NCI-H82 treated with DMSO at 0.1 percent for 48 hours (cell line): ENCODE measurements around the gene CLK4.
"Not testable (repeated sequence)": the region's sequence is repeated elsewhere in the genome, so short reads cannot be mapped to it uniquely, and the experiment has no call there.

Source experiments
- DNase-seq: peaks from one replicate; lab custom pipeline; 2025; ENCODE audit not compliant: unreplicated experiment; lab: John Stamatoyannopoulos, UW

Gene CLK4

DNA sequence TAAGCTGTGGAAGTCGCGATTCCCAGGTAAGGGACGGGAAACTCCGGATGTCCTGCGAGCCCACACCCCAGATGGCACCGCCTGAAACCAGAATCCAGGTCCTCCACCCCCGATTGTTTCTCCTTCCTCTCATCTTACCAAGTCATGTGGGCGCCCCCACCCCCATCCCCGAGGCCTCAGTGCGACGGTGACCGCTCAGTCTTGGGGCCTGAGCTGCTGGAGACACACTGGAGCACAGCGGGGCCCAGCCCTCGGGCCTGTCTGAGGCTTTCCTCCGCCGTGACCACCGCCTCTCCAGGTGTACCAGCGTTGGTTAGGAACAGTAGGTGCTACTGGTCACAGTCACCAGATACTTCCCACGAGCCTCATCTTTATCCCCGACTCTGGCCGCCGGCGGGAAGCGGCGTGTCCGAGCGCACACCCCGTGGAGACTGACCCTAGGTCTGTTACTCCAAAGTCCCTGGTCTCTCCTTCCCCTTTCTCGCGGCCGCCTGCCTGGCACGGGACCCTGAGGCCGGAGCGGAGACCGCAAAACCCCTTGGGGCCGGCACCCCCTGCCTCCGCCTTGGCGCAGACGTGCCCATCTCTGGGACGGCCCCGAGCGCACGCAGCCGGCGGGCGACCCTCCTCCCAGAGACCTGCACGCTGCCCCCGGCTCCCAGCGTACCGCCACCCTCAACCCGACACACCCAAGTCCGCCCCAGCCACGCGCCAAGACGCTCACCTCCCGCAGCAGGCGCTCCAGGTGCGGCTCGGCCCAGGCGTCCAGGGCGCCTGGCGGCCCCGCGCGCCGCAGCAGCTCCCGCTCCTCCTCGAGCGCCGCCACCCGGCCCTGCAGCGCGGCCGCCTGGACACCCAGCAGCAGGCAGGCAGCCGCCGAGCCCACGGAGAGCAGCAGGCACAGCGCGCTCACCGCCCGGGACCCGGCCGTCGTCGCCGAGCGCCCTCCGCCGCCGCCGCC is 37.4 kb downstream of the CLK4 start:
- no peak for DNase-seq

DNA sequence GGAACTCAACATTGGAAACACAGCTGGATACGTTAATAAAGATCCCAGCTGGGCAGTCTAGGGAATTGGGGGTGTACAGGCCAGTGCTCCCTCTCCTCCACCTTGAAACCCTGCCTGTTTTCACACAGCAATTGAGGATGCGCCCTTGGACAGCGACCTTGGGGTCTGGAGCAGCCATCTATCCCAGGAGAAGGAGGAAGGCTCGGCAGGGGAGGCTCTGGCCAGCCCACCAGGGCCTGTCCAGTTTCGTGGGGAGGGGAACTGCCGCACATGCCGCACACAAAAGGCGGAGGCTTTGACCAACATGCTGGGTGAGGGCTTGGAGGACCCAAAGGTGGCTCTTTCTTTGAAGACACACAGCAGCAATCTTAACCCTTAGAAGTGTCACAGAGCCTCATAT is 38.1 kb downstream of the CLK4 start:
- no peak for DNase-seq

DNA sequence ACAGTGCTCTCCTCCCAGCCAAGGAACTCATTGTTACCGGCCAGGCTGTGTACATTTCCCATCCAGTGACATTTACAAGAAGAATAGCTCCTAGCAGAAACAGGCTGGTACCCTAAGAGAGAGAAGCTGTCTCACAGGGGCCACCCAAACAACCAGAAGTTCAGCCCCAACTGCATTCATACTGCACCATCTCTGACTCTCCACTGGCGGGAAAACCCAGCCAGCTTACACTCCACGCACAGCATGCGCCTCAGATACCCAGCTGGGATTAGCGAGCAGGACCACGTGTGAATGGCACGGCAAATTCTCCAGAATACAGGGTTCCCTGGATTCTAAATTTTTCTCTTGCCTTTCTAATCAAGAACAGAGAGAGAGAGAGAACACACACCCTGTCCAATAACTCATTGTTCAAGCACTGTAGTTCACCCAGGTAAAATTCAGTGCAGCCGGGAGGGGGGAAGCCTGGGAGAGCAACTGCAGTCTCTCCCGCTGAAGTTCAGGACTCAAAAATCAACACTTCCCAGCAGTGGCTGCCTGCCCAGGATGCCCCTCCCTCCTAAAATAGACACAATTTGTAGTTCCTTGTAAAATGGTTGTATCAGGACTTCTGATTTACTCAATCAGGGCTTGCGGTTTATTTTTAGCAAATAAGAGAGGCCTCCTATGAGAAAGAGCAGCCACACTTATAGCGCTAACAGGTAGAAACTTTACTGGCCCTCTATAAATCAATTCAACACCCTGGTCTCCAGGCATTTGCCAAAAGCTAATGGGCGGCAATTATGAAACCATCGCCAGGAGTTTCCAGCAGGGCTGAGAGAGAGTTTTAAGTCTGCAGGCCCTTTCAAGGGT is 38.9 kb downstream of the CLK4 start:
- DNase-seq: no peak

DNA sequence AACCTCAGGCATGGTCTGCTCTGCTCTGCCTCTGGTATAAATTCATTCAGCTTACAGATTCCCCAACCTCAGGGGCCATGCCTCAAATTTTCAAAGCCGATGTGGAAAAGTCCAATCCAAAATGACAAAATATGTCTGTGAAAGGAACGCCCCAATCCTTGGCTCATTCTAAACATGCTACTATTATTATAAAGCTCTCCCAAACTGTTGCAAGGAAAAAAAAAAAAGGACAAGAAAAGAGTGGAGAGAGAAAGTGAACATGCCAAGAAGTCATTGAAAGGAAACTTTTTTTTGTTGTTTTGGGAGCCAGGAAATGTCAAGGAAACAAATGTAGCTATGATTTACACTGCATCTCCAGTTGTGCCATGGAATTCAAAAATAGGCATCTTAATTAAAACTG is 40.5 kb downstream of the CLK4 start:
- DNase-seq: no peak

DNA sequence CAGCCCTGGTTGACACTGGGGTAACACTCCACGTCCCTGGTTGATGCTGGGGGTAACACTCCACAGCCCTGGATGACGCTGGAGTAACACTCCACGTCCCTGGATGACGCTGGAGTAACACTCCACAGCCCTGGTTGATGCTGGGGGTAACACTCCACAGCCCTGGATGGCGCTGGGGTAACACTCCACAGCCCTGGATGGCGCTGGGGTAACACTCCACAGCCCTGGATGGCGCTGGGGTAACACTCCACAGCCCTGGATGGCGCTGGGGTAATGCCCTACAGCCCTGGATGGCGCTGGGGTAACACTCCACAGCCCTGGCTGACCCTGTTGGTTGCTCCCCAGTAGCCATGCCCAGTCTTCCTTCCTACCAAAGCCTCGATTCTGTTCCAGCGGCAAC is 41.4 kb downstream of the CLK4 start:
- DNase-seq: not testable (repeated sequence)

DNA sequence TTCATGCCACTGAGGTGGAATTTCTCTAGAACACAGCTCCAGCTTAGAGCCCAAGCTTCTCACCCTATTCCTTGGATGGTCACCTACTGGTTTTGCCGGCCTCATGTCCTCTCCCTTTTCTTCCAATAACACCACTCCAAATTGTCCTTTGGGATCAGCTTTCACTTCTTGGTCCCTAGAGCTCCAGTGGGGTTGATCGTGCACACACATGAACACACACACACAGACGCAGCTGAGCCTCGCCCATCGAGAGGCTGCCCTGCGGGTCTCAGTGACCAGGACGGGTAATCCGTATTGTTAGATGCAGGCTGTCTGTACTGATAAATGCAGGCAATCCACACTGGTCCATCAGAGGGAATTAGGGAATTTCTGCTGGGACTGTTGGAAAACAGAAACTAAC is 43.6 kb downstream of the CLK4 start:
- DNase-seq: no peak

DNA sequence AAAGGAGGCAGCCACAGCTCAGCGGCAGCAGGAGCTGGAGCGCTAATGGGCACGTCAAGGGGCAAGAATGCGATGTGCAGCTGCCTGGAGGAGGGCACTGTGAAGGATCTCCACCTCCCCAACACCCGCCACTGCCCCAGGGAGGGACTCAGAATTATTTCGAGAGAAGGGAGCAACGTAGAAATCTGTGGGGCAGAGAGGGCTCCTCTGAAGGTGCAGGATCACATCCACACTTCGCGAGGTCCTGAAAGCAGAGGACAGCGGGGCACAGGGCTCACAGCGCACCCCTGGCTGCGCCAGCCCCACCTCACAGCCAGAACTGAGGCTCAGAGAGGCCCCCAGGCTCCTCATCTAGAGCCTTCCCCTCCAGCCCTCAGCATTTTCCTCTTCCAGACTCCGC is 44.6 kb downstream of the CLK4 start:
- no peak for DNase-seq

DNA sequence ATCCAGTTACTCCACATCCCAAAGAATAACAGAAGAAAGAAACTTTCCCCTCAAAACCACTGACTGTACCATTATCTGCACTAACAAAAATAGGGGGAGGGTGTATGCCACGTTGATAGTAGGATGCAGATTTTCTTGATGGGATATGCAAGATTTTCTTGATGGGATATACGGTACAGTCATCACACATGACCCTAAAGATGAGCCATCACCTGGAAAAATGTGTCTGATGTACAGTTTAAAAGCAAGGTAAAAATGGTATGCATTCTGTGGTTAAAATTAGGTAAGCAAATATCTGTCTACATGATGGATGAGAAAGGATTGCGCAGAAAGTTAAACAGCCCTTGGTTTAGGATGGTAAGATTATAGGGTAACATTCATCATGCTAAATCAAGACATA is 45.2 kb downstream of the CLK4 start:
- no peak for DNase-seq

DNA sequence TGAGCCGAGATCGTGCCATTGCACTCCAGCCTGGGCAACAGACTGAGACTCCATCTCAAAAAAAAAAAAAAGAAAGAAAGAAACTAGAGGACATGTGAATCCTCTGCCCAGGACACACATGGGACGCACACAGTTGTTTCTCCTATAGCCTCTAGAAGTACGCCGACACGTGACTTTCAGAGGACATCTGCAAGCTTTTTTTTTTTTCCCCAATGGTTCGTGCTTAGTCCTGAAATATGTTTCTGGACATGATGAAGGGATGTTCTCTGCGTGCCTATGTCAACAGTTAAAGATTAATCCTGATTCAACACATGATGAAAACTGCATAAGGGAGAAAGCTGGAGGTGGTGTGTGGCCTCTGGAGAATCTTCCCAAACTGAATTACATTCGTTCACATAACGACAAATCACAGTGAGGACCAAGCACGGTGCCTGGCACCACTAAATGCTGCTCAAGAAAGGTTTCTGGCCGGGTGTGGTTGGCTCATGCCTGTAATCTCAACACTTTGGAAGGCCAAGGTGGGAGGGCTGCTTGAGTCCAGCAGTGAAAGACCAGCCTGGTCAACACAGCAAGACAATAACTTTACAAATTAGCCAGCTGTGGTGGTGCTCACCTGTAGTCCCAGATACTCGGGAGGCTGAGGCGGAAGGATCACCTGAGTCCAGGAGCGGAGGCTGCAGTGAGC is 46.4 kb downstream of the CLK4 start:
- no peak for DNase-seq

DNA sequence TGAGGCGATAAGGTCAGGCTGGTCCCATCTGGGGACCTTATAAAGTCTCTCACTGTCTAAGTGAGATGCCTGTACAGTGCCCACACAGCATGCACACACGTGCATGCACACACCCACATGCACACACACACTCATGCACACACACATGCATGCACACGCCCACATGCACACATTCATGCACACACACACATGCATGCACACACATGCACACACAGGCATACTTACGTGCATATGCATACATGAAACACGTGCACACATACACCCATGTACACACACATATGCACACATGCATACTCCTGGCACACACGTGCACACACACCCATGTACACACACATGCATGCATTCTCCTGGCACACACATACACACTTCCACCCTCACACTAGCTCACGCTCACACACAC is 48.9 kb downstream of the CLK4 start:
- DNase-seq: no peak

DNA sequence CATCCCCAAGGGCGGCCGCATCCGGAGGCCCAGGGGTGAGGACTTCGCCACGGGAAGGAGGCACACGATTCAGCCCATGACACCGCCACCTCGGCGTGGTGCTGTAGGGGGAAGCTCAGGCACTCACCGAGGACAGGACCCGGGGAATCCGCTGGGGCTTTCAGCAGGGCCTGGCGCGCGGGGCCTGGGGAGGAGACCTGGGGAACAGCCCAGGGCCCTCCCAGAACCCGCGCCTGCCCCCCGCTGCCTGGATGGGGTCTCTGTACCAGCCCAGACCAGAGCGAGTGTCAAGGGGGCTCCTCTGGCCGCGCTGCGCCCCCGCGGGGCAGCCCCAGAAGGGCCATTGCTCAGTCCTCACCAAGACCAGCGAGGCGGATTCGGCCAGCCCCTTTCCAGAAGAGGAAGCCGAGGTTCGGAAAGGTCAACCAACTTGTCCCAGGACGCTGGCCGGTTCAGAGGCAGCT is 49.4 kb downstream of the CLK4 start:
- no peak for DNase-seq

DNA sequence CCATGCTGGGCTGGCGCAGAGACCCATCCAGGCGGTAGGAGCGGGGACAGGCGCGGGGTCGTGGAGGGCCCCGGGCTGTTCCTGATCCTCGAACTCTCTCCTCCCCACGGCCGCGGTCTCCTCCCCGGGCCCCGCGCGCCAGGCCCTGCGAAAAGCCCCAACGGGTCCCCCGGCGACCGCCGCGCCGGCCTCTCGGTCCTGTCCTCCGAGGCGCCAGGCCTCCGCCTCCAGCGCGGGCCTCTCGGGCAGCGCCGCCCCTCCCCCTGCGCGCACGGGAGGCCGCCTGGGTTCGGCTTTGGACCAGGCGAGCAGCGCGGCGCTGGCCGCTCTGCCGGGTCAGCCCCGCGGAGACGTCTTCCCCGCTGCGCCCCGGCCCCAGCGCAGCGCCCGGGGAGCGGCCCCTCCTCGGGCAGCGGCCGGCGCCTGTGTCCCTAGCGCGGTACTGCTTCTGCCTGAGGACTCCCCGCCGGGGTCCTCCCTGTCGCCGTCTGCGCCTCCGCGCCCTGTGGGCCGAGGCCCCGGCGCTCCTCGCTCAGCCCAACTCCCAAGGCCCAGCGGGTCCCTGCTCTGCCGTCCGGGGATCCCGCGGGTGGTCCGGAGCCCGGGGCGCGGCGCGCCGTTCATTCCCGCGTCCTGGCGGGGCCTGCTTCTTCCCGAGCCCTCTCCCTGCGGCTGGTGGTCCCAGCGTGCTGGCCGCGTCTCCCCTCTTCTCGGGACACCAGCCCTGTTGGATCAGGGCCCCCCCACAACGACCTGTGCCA is 50.1 kb downstream of the CLK4 start:
- no peak for DNase-seq

DNA sequence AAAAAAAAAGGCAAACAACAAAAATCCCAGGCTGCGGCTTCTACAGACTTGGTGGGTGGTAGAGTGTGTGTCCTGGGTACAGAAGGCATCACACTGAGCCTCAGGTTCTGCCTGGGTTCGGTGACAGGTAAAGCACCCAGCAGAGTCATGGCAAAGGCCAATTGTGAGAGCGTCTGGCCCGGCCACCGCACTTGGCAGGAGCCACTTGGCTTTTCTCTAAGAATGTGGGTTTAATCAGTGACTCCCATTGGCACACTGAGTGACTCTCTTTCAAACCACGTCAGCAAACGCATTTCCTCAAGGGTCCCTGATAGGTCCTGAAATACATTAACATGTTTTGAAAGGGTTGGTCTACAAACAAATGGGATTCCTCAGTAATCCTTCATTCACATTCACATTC is 53.6 kb downstream of the CLK4 start:
- DNase-seq: no peak

DNA sequence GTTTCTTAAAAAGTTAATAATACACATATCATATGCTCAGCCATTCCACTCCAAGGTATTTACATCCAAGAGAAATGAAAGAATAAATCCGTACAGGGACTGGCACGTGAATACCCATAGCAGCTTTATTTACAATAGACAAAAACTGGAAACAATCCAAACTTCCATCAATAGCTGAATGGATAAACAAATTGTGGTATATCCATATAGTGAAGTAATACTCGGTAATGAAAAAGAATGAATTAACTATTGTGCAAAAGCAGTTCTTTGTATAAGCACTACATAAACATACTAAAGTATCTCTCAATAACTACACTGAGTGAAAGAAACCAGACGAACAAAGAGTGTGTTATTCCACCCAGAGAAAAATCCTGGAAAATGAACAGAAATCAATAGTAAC is 54.2 kb downstream of the CLK4 start:
- no peak for DNase-seq

DNA sequence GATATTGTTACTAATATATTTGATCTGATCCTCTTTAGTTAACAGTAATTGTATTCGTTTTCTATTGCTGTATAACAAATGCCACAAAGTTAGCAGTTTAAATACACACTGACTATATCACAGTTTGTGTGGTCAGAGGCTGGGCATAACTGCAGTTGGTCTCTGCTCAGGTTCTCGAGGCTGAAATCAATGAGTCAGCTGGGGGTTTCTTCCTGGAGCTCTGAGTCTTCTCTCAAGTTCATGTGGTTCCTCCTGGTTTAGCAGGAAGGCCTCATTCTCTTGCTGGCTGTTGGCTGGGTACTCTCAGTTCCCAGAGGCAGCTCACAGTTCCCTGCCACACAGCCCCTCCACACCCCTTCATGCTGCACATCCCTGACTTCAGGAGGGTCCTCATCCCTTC is 57.4 kb downstream of the CLK4 start:
- DNase-seq: no peak

DNA sequence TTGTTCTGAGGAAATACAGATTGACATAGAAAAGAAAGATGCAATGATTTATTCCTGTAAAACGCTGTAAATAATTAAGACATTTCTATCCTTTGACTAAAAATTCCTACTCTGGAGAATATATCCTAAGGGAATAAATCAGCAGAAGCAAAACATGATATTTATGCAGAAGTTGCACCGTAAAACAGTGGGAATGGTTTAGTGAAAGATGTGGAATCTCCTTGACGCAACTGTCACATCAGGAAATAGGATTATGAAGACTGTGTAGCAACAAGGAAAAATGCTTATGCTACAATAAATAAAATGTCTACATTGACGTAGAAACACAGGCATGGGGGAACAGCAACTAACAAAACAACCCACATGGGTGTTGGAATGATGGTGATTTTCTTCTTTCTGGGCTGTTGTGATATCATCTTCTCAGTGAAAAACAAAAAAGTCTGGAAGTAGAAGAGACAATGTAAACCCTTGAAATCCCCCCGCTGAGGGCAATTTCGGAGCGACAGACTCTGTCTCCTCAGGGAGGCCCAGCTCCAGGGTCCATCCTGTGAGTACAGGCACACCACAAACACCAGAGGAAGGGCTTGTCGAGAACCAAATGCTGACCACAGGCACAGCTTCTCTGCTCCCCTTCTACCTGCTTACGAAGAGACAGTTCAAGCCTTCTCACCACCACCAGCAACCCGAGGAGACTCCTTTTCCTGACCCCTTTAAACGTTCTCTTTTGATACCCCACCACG is 61.9 kb downstream of the CLK4 start:
- DNase-seq: no peak

DNA sequence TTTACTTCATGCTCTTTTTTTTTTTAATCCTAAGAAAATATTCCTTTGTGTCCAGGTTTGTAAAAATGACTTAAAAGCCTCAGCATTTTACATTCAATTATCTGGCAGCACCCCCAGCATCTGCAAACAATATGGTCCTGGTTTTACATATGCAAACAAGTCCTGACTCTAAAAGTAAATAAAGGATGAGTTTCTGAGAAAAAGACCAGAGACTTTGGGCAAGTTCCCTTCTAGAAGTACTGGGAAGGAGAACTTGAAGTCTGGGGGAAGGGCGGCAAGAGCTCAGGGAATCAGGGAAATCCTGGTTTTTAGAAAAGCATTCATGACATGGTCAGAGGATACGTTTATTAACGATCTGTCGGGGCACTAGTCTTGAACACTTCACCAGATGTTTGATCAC is 62.5 kb downstream of the CLK4 start:
- DNase-seq: no peak

DNA sequence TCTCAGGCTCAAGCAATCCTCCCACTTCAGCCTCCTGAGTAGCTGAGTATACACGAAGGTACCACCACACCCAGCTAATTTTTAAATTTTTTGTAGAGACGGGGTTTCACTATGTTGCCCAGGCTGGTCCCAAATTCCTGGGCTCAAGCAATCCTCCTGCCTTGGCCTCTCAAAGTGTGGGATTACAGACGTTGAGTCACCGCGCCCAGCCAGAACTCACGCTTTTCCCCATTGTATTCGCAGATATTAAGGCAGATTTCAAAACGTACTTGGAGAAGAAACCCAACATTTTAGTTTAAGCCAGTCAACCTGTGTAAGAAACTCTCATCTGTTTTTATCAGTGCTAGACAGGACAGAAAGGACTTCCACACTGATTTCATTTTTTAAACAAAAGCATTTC is 63.2 kb downstream of the CLK4 start:
- no peak for DNase-seq

DNA sequence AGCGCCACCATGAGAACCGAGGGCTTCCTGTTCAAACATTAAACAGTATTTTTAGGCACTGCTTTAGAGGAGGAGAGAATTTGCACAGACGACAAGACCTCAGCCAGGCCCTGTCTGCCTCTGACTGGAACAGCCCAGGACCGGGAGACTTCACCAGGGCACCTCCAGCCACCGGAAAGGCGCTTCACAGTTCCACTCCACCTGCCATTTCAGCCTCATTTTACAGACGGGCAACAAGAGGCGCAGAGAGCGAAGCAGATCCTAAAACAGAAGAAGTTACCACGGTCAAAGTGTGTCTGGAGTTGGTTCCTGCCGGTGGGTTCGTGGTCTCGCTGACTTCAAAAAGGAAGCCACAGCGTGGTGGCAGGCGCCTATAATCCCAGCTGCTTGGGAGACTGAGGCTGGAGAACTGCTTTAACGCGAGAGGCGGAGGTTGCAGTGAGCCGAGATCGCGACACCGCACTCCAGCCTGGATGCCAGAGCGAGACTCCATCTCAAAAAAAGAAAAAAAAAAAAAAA is 65.0 kb downstream of the CLK4 start:
- no peak for DNase-seq

DNA sequence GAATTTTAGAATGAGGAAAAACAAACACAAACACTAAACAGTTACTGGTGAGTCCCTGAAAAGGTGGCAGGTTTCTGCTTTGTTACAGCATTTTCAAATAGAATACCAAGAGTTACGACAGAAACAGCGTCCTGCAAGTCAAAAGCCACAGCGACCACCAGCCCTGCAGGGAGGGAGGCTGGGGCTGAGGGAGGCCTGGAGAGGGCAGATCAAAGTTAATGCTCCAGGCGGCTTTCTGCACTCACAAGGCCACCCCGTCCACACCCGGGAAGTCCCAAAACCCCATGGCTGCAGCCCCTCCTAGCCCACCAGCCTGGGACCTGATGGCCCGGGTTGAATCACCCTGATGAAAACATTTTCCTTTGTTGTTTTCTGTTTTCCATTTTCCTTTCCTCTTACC is 65.9 kb downstream of the CLK4 start:
- DNase-seq: no peak
